ENCODE measurements around the gene CAPN14. TPM values are rescaled to one million over a fixed set of nuclear protein-coding genes. Genes with fewer than 3 reads are reported as not detected.

CAPN14 gene
- total RNA-seq, 1 donor from 2014 or later, result 0.16 TPM

- DNase-seq (ENCODE audit: low spot score), result peak; percentile 80
These were observed 14.4 kb upstream of the CAPN14 start for GRCh38 chr2:31231571-31232302.

GRCh38 chr2:31230751-31231150, 13.4 kb upstream of the CAPN14 start:
- DNase-seq (ENCODE audit: low spot score), result no peak
- intact Hi-C loops (cut with DNase I), result no loop called here

More at GRCh38 chr2:31231571-31232302, 14.4 kb upstream of the CAPN14 start:
- intact Hi-C loops (cut with DNase I), result no loop called here

GRCh38 chr2:31228717-31229116, 11.4 kb upstream of the CAPN14 start:
- intact Hi-C loops (cut with DNase I), result no loop called here
- no peak for DNase-seq (ENCODE audit: low spot score)

GRCh38 chr2:31227711-31228125, 10.4 kb upstream of the CAPN14 start:
- intact Hi-C loops (cut with DNase I), result no loop called here
- DNase-seq (ENCODE audit: low spot score), result peak; percentile 50

GRCh38 chr2:31227110-31227509, 9.8 kb upstream of the CAPN14 start:
- intact Hi-C loops (cut with DNase I), result no loop called here

GRCh38 chr2:31226266-31226665, 9.0 kb upstream of the CAPN14 start:
- intact Hi-C loops (cut with DNase I), result no loop called here
- DNase-seq (ENCODE audit: low spot score), result no peak

More at GRCh38 chr2:31227110-31227509, 9.8 kb upstream of the CAPN14 start:
- no peak for DNase-seq (ENCODE audit: low spot score)

- intact Hi-C loops (cut with DNase I), result no loop called here
- no peak for DNase-seq (ENCODE audit: low spot score)
These were observed 6.4 kb upstream of the CAPN14 start for GRCh38 chr2:31223749-31224148.

GRCh38 chr2:31223026-31223425, 5.7 kb upstream of the CAPN14 start:
- DNase-seq (ENCODE audit: low spot score), result no peak
- intact Hi-C loops (cut with DNase I), result no loop called here

- DNase-seq (ENCODE audit: low spot score), result no peak
- intact Hi-C loops (cut with DNase I), result no loop called here
These were observed 4.8 kb upstream of the CAPN14 start for GRCh38 chr2:31222071-31222470.

GRCh38 chr2:31221544-31221943, 4.2 kb upstream of the CAPN14 start:
- intact Hi-C loops (cut with DNase I), result no loop called here
- DNase-seq (ENCODE audit: low spot score), result peak; percentile 39

- peak; percentile 57 for DNase-seq (ENCODE audit: low spot score)
- intact Hi-C loops (cut with DNase I), result no loop called here
These were observed 2.0 kb upstream of the CAPN14 start for GRCh38 chr2:31219131-31219969.

- peak; percentile 29 for DNase-seq (ENCODE audit: low spot score)
- intact Hi-C loops (cut with DNase I), result no loop called here
These were observed 581 bp downstream of the CAPN14 start for GRCh38 chr2:31216734-31217133.

- intact Hi-C loops (cut with DNase I), result no loop called here
- no peak for DNase-seq (ENCODE audit: low spot score)
These were observed 2.8 kb downstream of the CAPN14 start for GRCh38 chr2:31214444-31214915.

GRCh38 chr2:31213601-31214443, 3.5 kb downstream of the CAPN14 start:
- intact Hi-C loops (cut with DNase I), result no loop called here
- DNase-seq (ENCODE audit: low spot score), result no peak

- intact Hi-C loops (cut with DNase I), result no loop called here
- DNase-seq (ENCODE audit: low spot score), result no peak
These were observed 4.4 kb downstream of the CAPN14 start for GRCh38 chr2:31212659-31213600.

- intact Hi-C loops (cut with DNase I), result no loop called here
- DNase-seq (ENCODE audit: low spot score), result no peak
These were observed 9.1 kb downstream of the CAPN14 start for GRCh38 chr2:31208240-31208639.

- no peak for DNase-seq (ENCODE audit: low spot score)
- intact Hi-C loops (cut with DNase I), result no loop called here
These were observed 9.5 kb downstream of the CAPN14 start for GRCh38 chr2:31207790-31208189.

- intact Hi-C loops (cut with DNase I), result no loop called here
- DNase-seq (ENCODE audit: low spot score), result no peak
These were observed 11.7 kb downstream of the CAPN14 start for GRCh38 chr2:31205613-31206012.

GRCh38 chr2:31205186-31205585, 12.1 kb downstream of the CAPN14 start:
- DNase-seq (ENCODE audit: low spot score), result no peak
- intact Hi-C loops (cut with DNase I), result no loop called here
